Peyer's patch (tissue), 4 donors: ENCODE measurements around the gene FAM184B.

Source experiments
- CTCF ChIP-seq, 6 experiments: fragments of 450-650 bp in 4 of 6; fragments of 200-600 bp in 2 of 6; sonication (generic) in 1 of 6; IDR thresholded peaks; one replicate each; pipeline ENCODE4 v1.5.1; 2017 to 2019; ENCODE audit warnings: antibody characterized with exemption in 6 of 6, mild to moderate bottlenecking in 3 of 6, moderate library complexity in 1 of 6
- POLR2A ChIP-seq, 2 donors: fragments of 450-650 bp; IDR thresholded peaks; one replicate each; pipeline ENCODE4 v1.5.1; 2017; ENCODE audit warnings: antibody characterized with exemption in 2 of 2, mild to moderate bottlenecking in 2 of 2, moderate library complexity in 2 of 2

- no peak for TF ChIP-seq CTCF (IDR thresholded peaks at IDR 0.05)
- TF ChIP-seq POLR2A (IDR thresholded peaks at IDR 0.05), result no peak
Measured at GRCh38 chr4:17599826-17600225, 181.6 kb downstream of the FAM184B start.
